OCI-LY1 (cell line): ENCODE results near the gene EXOSC7.

Experiments
- H2AFZ ChIP-seq: fragments of 200-600 bp; sonication (generic), shearing (Covaris generic); 2 replicates; pipeline ENCODE4 v1.6.0; 2014; ENCODE audit warnings: antibody characterized with exemption, mild to moderate bottlenecking, low read length
- H3F3A ChIP-seq: fragments of 200-600 bp; sonication (generic), shearing (Covaris generic); 2 replicates; pipeline ENCODE4 v1.6.0; 2014; ENCODE audit warnings: mild to moderate bottlenecking, antibody characterized with exemption, low read length, moderate library complexity; ENCODE audit not compliant: insufficient read depth
- H3K27ac ChIP-seq: fragments of 200-600 bp; sonication (generic); 2 replicates; pipeline ENCODE4 v1.5.1; 2014; ENCODE audit warnings: low read length, mixed run types, mild to moderate bottlenecking, low read depth; ENCODE audit not compliant: poor library complexity, severe bottlenecking
- H3K27me3 ChIP-seq: fragments of 200-600 bp; sonication (generic); 2 replicates; pipeline ENCODE4 v1.6.0; 2014; ENCODE audit warnings: antibody characterized with exemption, mild to moderate bottlenecking, low read length, moderate library complexity; ENCODE audit not compliant: insufficient read depth
- H3K36me3 ChIP-seq: fragments of 200-600 bp; sonication (generic); 2 replicates; pipeline ENCODE4 v1.6.1; 2014; ENCODE audit warnings: mild to moderate bottlenecking, antibody characterized with exemption, low read length, moderate library complexity, mixed read lengths; ENCODE audit not compliant: insufficient read depth
- H3K4me1 ChIP-seq: fragments of 200-600 bp; sonication (generic); 2 replicates; pipeline ENCODE4 v1.5.1; 2014; ENCODE audit warnings: mild to moderate bottlenecking, low read length, moderate library complexity; ENCODE audit not compliant: insufficient read depth, severe bottlenecking
- H3K4me2 ChIP-seq: fragments of 200-600 bp; sonication (generic), shearing (Covaris generic); 2 replicates; pipeline ENCODE4 v1.6.1; 2014; ENCODE audit warnings: low read length
- H3K4me3 ChIP-seq: fragments of 200-600 bp; sonication (generic); 2 replicates; pipeline ENCODE4 v1.5.1; 2014; ENCODE audit warnings: low read length, low read depth, mild to moderate bottlenecking, mixed read lengths; ENCODE audit not compliant: poor library complexity, severe bottlenecking
- H3K79me2 ChIP-seq: fragments of 200-600 bp; shearing (Covaris generic); 2 replicates; pipeline ENCODE4 v1.6.1; 2016; ENCODE audit warnings: mixed run types, low read length, mixed read lengths; ENCODE audit not compliant: insufficient read depth
- H3K9ac ChIP-seq: fragments of 200-600 bp; sonication (generic), shearing (Covaris generic); 2 replicates; pipeline ENCODE4 v1.6.1; 2014; ENCODE audit warnings: mild to moderate bottlenecking, low read length, mixed read lengths
- H3K9me2 ChIP-seq: fragments of 200-600 bp; sonication (generic), shearing (Covaris generic); 2 replicates; pipeline ENCODE4 v1.6.1; 2014; ENCODE audit warnings: low read depth, mild to moderate bottlenecking, low read length, mixed read lengths
- H3K9me3 ChIP-seq: fragments of 200-600 bp; shearing (Covaris generic); 2 replicates; pipeline ENCODE4 v1.6.1; 2014; ENCODE audit warnings: low read length, mixed read lengths
- H4K20me1 ChIP-seq: fragments of 200-600 bp; sonication (generic), shearing (Covaris generic); 2 replicates; pipeline ENCODE4 v1.6.0; 2016; ENCODE audit warnings: mild to moderate bottlenecking, low read length; ENCODE audit not compliant: insufficient read depth
- EZH2 ChIP-seq: fragments of 200-600 bp; sonication (generic), shearing (Covaris generic); IDR thresholded peaks from 2 replicates; pipeline ENCODE4 v1.8.0; 2017; ENCODE audit warnings: borderline replicate concordance, mixed run types, mild to moderate bottlenecking, antibody characterized with exemption, low read length, moderate library complexity, mixed read lengths
- TF ChIP-seq, protein P1 (sequence below): fragments of 200-600 bp; sonication (generic), shearing (Covaris generic); IDR thresholded peaks from 2 replicates; pipeline ENCODE4 v1.5.1; 2017; ENCODE audit warnings: mild to moderate bottlenecking, antibody characterized with exemption, low read length, moderate library complexity, mixed read lengths

Gene EXOSC7

DNA sequence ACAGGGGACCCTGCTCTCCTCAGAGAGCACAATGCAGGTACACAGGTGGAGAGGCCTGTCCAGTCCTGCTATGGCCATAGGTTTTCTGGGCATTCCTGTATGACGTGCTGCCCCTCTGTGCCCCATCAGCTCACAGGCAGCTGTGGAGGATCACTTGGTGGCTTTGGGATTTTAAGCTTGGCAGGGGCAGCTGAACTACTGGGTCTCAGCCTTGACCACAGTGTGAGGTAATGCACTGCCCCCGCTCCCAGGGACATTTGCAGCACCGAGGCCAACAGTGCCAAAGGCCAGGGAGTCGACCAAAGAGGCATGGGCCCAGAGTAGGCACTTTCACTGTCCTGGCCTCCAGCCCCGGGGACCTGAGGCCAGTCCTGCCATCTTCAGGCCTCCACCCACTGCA, 46.3 kb upstream of the EXOSC7 start:
- H2AFZ ChIP-seq = no peak overlapping the region

GRCh38 chr3:44930911-44931310, 45.1 kb upstream of the EXOSC7 start:
- peaks cover 39% of the 10 kb centered on the region for H3K36me3 ChIP-seq
- H3K9ac ChIP-seq = no peak overlapping the region
- H3K79me2 ChIP-seq = no peaks in the 10 kb centered on the region
- H2AFZ ChIP-seq = no peak overlapping the region
- no peaks in the 10 kb centered on the region for H4K20me1 ChIP-seq
- no peak overlapping the region for H3K27ac ChIP-seq
- no peak overlapping the region for H3K4me3 ChIP-seq
- TF ChIP-seq EZH2 = no peak
- TF ChIP-seq, protein P1, sequence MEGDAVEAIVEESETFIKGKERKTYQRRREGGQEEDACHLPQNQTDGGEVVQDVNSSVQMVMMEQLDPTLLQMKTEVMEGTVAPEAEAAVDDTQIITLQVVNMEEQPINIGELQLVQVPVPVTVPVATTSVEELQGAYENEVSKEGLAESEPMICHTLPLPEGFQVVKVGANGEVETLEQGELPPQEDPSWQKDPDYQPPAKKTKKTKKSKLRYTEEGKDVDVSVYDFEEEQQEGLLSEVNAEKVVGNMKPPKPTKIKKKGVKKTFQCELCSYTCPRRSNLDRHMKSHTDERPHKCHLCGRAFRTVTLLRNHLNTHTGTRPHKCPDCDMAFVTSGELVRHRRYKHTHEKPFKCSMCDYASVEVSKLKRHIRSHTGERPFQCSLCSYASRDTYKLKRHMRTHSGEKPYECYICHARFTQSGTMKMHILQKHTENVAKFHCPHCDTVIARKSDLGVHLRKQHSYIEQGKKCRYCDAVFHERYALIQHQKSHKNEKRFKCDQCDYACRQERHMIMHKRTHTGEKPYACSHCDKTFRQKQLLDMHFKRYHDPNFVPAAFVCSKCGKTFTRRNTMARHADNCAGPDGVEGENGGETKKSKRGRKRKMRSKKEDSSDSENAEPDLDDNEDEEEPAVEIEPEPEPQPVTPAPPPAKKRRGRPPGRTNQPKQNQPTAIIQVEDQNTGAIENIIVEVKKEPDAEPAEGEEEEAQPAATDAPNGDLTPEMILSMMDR = no peak
- H3K4me1 ChIP-seq = no peaks in the 10 kb centered on the region
- no peaks in the 10 kb centered on the region for H3K9me3 ChIP-seq
- H3K4me2 ChIP-seq = no peak overlapping the region
- no peaks in the 10 kb centered on the region for H3K27me3 ChIP-seq
- H3K9me2 ChIP-seq = no peaks in the 10 kb centered on the region
- no peaks in the 10 kb centered on the region for H3F3A ChIP-seq

More for the DNA sequence above, 46.3 kb upstream of the EXOSC7 start:
- H3K79me2 ChIP-seq = no peaks in the 10 kb centered on the region
- no peak for TF ChIP-seq EZH2
- TF ChIP-seq, protein P1 = no peak
- no peak overlapping the region for H3K27ac ChIP-seq
- no peaks in the 10 kb centered on the region for H3K9me2 ChIP-seq
- H3K4me1 ChIP-seq = no peaks in the 10 kb centered on the region
- no peaks in the 10 kb centered on the region for H4K20me1 ChIP-seq
- H3K36me3 ChIP-seq = peaks cover 46% of the 10 kb centered on the region
- no peak overlapping the region for H3K4me2 ChIP-seq
- H3K9ac ChIP-seq = no peak overlapping the region
- no peak overlapping the region for H3K4me3 ChIP-seq
- H3K27me3 ChIP-seq = no peaks in the 10 kb centered on the region
- H3F3A ChIP-seq = no peaks in the 10 kb centered on the region
- no peaks in the 10 kb centered on the region for H3K9me3 ChIP-seq

DNA sequence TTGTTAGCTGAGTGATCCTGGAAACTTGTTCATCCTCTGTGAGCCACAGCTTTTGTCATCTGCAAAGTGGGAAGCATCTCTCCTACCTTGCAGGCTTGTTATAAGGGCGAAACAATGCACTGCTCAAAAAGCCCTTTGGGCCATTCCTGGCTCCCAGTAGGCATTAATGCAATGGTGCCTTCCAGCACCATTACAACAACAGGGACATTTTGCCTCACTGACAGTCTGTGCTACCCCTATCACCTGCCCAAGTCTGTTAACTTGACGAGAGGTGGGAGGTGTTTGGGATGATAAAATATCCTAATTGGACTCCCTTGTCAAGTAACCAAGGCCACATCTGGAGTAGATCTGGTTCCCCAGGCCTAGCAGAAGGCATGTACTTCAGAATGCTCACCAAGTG, 44.3 kb upstream of the EXOSC7 start:
- Histone ChIP-seq H3K36me3 (peaks cover 41% of the 10 kb centered on the region), H3K9ac (no peak overlapping the region), H3K4me1 (no peaks in the 10 kb centered on the region), H3K27ac (no peak overlapping the region), H3K9me3 (no peaks in the 10 kb centered on the region), H3K27me3 (no peaks in the 10 kb centered on the region), H3F3A (no peaks in the 10 kb centered on the region), H3K4me3 (no peak overlapping the region), H3K79me2 (no peaks in the 10 kb centered on the region), H3K4me2 (no peak overlapping the region), H2AFZ (no peak overlapping the region), H3K9me2 (no peaks in the 10 kb centered on the region), H4K20me1 (no peaks in the 10 kb centered on the region)
- TF ChIP-seq EZH2 = no peak
- TF ChIP-seq, protein P1 = no peak
